ENCODE results near the gene ZNF319. TPM values are rescaled to one million over a fixed set of nuclear protein-coding genes. Genes with fewer than 3 reads are reported as not detected.

The ZNF319 gene
- total RNA-seq, 4 donors from 2014 or later, result 3.3 to 12.1 (median 8.4) TPM

- Histone ChIP-seq H3K4me1 (no peaks in the 10 kb centered on the region), H3K36me3 (no peaks in the 10 kb centered on the region), H3K27me3 (no peaks in the 10 kb centered on the region), H3K9me3 (no peaks in the 10 kb centered on the region), H3K4me3 (no peak overlapping the region), H3K27ac (no peak overlapping the region)
- TF ChIP-seq POLR2A (IDR thresholded peaks at IDR 0.05), result no peak
- TF ChIP-seq, protein P1, sequence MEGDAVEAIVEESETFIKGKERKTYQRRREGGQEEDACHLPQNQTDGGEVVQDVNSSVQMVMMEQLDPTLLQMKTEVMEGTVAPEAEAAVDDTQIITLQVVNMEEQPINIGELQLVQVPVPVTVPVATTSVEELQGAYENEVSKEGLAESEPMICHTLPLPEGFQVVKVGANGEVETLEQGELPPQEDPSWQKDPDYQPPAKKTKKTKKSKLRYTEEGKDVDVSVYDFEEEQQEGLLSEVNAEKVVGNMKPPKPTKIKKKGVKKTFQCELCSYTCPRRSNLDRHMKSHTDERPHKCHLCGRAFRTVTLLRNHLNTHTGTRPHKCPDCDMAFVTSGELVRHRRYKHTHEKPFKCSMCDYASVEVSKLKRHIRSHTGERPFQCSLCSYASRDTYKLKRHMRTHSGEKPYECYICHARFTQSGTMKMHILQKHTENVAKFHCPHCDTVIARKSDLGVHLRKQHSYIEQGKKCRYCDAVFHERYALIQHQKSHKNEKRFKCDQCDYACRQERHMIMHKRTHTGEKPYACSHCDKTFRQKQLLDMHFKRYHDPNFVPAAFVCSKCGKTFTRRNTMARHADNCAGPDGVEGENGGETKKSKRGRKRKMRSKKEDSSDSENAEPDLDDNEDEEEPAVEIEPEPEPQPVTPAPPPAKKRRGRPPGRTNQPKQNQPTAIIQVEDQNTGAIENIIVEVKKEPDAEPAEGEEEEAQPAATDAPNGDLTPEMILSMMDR (IDR thresholded peaks at IDR 0.05), result no peak
- no peak for DNase-seq
Measured at GRCh38 chr16:57966204-57966771, 34.2 kb downstream of the ZNF319 start.

- no peak for DNase-seq
- Histone ChIP-seq H3K4me3 (no peak overlapping the region), H3K27ac (no peak overlapping the region), H3K27me3 (no peaks in the 10 kb centered on the region), H3K36me3 (no peaks in the 10 kb centered on the region), H3K9me3 (no peaks in the 10 kb centered on the region), H3K4me1 (no peaks in the 10 kb centered on the region)
- no peak for TF ChIP-seq POLR2A (IDR thresholded peaks at IDR 0.05)
- TF ChIP-seq, protein P1 (IDR thresholded peaks at IDR 0.05), result no peak
Measured at GRCh38 chr16:57964157-57964700, 36.2 kb downstream of the ZNF319 start.

GRCh38 chr16:57962756-57963155 lies 37.7 kb downstream of the ZNF319 start:
- Histone ChIP-seq H3K4me3 (no peak overlapping the region), H3K9me3 (no peaks in the 10 kb centered on the region), H3K4me1 (no peaks in the 10 kb centered on the region), H3K27me3 (no peaks in the 10 kb centered on the region), H3K27ac (no peak overlapping the region), H3K36me3 (no peaks in the 10 kb centered on the region)
- TF ChIP-seq, protein P1 (IDR thresholded peaks at IDR 0.05), result no peak
- TF ChIP-seq POLR2A (IDR thresholded peaks at IDR 0.05), result no peak
- no peak for DNase-seq

DNA sequence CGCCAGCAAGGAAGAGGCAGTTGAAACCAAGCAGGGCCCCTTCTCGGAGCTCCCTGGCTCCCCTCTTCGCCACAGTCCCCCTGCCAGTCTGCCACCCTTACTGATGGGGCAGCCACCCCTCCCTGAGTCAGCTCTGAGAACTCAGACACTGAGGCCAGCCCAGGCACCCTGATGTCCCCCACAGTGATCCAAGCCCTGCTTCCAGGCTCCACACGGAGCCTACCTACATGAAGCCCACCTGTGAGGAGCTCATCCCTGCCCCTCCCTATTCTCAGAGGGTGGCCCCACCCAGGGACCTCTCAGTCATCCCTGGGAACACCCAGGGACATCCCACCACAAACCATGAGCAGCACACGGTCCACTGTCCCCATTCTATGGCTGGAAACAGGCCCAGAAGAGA lies 38.4 kb downstream of the ZNF319 start:
- TF ChIP-seq, protein P1 (IDR thresholded peaks at IDR 0.05), result no peak
- no peak for TF ChIP-seq POLR2A (IDR thresholded peaks at IDR 0.05)
- Histone ChIP-seq H3K36me3 (no peaks in the 10 kb centered on the region), H3K27ac (no peak overlapping the region), H3K4me1 (no peaks in the 10 kb centered on the region), H3K27me3 (no peaks in the 10 kb centered on the region), H3K9me3 (no peaks in the 10 kb centered on the region), H3K4me3 (no peak overlapping the region)
- no peak for DNase-seq

GRCh38 chr16:57961538-57961937 lies 38.9 kb downstream of the ZNF319 start:
- Histone ChIP-seq H3K27me3 (no peaks in the 10 kb centered on the region), H3K4me3 (no peak overlapping the region), H3K36me3 (no peaks in the 10 kb centered on the region), H3K4me1 (no peaks in the 10 kb centered on the region), H3K27ac (no peak overlapping the region), H3K9me3 (no peaks in the 10 kb centered on the region)
- DNase-seq, result no peak
- no peak for TF ChIP-seq POLR2A (IDR thresholded peaks at IDR 0.05)
- TF ChIP-seq, protein P1 (IDR thresholded peaks at IDR 0.05), result no peak

All from Peyer's patch (tissue), 4 donors.